ENCODE data around the gene CTNNBL1. TPM values are rescaled to one million over a fixed set of nuclear protein-coding genes. Genes with fewer than 3 reads are reported as not detected.

Gene CTNNBL1
- polyA plus RNA-seq, 1 of the 3 experiments (the other 2 are of a cell fraction) = 29.5 TPM

DNA sequence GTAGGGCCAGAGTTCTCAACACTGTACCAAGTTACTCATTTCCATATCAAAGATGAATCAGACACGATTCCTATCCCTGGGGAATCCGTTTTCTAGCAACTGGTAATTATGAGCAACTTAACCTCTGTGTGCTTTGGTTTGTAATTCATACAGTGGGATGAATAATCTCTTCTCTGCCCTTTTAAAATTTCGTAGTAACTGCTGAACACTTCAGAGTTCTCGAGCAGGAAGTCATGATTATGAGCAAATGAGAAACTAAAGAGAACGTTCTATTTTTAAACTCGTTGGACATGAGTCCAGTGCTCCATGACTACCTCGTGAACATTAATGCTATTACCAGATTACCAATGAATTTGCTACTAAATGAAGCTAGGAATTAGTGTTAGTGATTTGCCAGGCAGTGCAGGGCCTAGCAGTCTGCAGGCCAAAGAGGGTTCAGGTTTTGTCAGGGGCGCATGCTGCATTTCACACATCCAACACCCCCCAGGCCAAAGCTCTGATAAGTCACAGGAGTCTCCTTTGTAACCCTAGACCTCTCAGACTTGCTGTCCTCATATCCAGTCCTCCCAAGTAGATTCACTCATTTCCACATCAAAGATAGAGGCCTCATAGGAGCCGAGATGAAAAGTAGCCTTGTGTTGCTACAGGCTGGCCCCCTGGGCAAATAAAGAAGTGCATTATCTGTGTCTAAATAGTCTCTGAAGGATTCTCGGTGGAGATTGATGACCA is 163.3 kb downstream of the CTNNBL1 start:
- Histone ChIP-seq H3F3A (replicated peaks; ENCODE audit: insufficient read depth) (no peaks in the 10 kb centered on the region), H3K4me1 (ENCODE audit: control insufficient read depth in 1 of 2, insufficient read depth in 2 of 2, low read depth in 1 of 2, low read length in 1 of 2) (no peaks in the 10 kb centered on the region; a peak in 1 of 4 replicates), H3K9me2 (no peaks in the 10 kb centered on the region), H3K27ac (ENCODE audit: low read depth in 2 of 2, low read length in 1 of 2) (no peak overlapping the region), H4K20me1 (ENCODE audit: insufficient read depth) (no peaks in the 10 kb centered on the region), H3K79me2 (ENCODE audit: insufficient read depth) (no peaks in the 10 kb centered on the region), H3K4me3 (ENCODE audit: low read depth in 2 of 2, low read length in 1 of 2) (no peak overlapping the region), H3K4me2 (no peak overlapping the region), H3K27me3 (ENCODE audit: insufficient read depth) (no peaks in the 10 kb centered on the region), H3K36me3 (replicated peaks in 1 of 2; ENCODE audit: control insufficient read depth in 1 of 2, insufficient read depth in 2 of 2, low read length in 1 of 2) (peaks cover 3 to 39% of the 10 kb centered on the region in 2 experiments), H3K9ac (no peak overlapping the region), H2AFZ (ENCODE audit: low read depth) (no peak overlapping the region), H3K9me3 (no peaks in the 10 kb centered on the region)
- WGBS (ENCODE audit: low lambda C conversion rate) = 95% methylated on average over 10 of the region's 10 CpGs
- CTCF ChIA-PET = interaction anchor here (1.0 kb wide), 1 partner anchor 42 kb away, joined by 3 read pairs; no protein-coding TSS in a partner anchor
- POLR2A ChIA-PET = no interaction called here
- TF ChIP-seq EP300 (IDR thresholded peaks at IDR 0.05; ENCODE audit: borderline replicate concordance in 1 of 2, low read depth in 1 of 2, low read length in 1 of 2) (no peak), YY1 (IDR thresholded peaks at IDR 0.05; ENCODE audit: low read depth) (no peak), MXI1 (IDR thresholded peaks at IDR 0.05; ENCODE audit: low read depth, low read length) (no peak)
- no peak for DNase-seq

DNA sequence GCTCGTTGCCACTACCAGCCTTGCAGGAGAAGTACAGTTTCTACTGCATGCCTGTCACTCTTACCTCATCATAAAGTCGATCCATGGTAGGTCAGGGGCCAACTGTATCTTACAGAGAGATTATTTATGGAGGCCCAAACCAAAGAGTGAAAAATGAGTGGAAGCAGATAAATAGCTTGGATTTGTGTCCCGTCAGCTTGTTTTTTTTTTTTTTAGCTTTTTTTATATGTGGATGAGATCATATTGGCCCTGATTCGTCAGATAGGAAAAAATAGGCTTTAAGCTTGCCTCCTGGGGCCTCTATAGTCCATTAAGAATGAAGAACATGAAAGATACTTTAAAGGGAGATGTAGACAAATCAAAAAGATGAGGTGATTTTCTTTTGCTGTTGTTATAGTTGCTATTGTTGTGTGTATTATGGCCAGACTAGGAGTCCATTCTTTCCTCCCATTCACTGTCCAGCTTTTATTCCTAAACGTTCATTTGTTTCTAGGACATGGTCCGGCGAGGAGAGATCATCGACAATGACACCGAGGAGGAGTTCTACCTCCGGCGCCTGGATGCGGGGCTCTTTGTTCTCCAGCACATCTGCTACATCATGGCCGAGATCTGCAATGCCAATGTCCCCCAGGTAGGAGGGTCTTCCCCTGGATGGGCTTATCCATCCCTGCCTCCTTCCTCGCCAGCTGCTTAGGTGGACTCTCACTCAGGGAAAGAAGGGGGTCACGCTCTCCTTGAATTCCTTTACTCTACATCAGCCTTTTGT is 165.8 kb downstream of the CTNNBL1 start:
- Histone ChIP-seq H3K4me3 (ENCODE audit: low read depth in 2 of 2, low read length in 1 of 2) (no peak overlapping the region), H3K9me3 (no peaks in the 10 kb centered on the region), H3K79me2 (ENCODE audit: insufficient read depth) (no peaks in the 10 kb centered on the region), H3K36me3 (replicated peaks in 1 of 2; ENCODE audit: control insufficient read depth in 1 of 2, insufficient read depth in 2 of 2, low read length in 1 of 2) (peaks cover 3 to 27% of the 10 kb centered on the region in 2 experiments), H4K20me1 (ENCODE audit: insufficient read depth) (no peaks in the 10 kb centered on the region), H3K4me2 (no peak overlapping the region), H3F3A (replicated peaks; ENCODE audit: insufficient read depth) (no peaks in the 10 kb centered on the region), H2AFZ (ENCODE audit: low read depth) (no peak overlapping the region), H3K27me3 (ENCODE audit: insufficient read depth) (no peaks in the 10 kb centered on the region), H3K27ac (ENCODE audit: low read depth in 2 of 2, low read length in 1 of 2) (no peak overlapping the region), H3K9me2 (no peaks in the 10 kb centered on the region), H3K4me1 (ENCODE audit: control insufficient read depth in 1 of 2, insufficient read depth in 2 of 2, low read depth in 1 of 2, low read length in 1 of 2) (no peaks in the 10 kb centered on the region; a peak in 2 of 4 replicates), H3K9ac (no peak overlapping the region)
- ChIA-PET CTCF (no interaction called here), POLR2A (no interaction called here)
- WGBS (ENCODE audit: low lambda C conversion rate) = 90% methylated on average over 15 of the region's 15 CpGs
- TF ChIP-seq NRF1 (IDR thresholded peaks at IDR 0.05; ENCODE audit: low read depth, low read length) (no peak), RCOR1 (IDR thresholded peaks at IDR 0.05; ENCODE audit: low read length) (no peak), ELF1 (IDR thresholded peaks at IDR 0.05) (no peak), YY1 (IDR thresholded peaks at IDR 0.05; ENCODE audit: low read depth) (no peak), EZH2phosphoT487 (IDR thresholded peaks at IDR 0.05; ENCODE audit: borderline replicate concordance, low read depth) (no peak), GATA2 (CRISPR knock-in tag; IDR thresholded peaks at IDR 0.05) (no peak), MXI1 (IDR thresholded peaks at IDR 0.05; ENCODE audit: low read depth, low read length) (no peak), TAF1 (IDR thresholded peaks at IDR 0.05; ENCODE audit: borderline replicate concordance, low read depth, low read length) (no peak), TEAD4 (IDR thresholded peaks at IDR 0.05; ENCODE audit: borderline replicate concordance, insufficient read depth) (no peak), RXRA (IDR thresholded peaks at IDR 0.05; ENCODE audit: borderline replicate concordance, low read depth) (no peak), CHD2 (IDR thresholded peaks at IDR 0.05; ENCODE audit: low read length, partially characterized antibody) (no peak), JUND (IDR thresholded peaks at IDR 0.05) (no peak), FOXM1 (IDR thresholded peaks at IDR 0.05; ENCODE audit: low read depth) (no peak)
- TF ChIP-seq, protein P1, sequence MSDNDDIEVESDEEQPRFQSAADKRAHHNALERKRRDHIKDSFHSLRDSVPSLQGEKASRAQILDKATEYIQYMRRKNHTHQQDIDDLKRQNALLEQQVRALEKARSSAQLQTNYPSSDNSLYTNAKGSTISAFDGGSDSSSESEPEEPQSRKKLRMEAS (IDR thresholded peaks at IDR 0.05; ENCODE audit: low read depth) = no peak
- TF ChIP-seq, protein P2, sequence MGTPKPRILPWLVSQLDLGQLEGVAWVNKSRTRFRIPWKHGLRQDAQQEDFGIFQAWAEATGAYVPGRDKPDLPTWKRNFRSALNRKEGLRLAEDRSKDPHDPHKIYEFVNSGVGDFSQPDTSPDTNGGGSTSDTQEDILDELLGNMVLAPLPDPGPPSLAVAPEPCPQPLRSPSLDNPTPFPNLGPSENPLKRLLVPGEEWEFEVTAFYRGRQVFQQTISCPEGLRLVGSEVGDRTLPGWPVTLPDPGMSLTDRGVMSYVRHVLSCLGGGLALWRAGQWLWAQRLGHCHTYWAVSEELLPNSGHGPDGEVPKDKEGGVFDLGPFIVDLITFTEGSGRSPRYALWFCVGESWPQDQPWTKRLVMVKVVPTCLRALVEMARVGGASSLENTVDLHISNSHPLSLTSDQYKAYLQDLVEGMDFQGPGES (IDR thresholded peaks at IDR 0.05; ENCODE audit: low read depth, low read length) = no peak
- DNase-seq = no peak

All from SK-N-SH (cell line).